Measurements from ENCODE around the gene TMEM38A. TPM values are rescaled to one million over a fixed set of nuclear protein-coding genes. Genes with fewer than 3 reads are reported as not detected.

TMEM38A gene
- total and polyA plus RNA-seq, 9 of the 15 experiments (the other 6 are each of a cell fraction or from before 2014, with no cell fraction given): 0.35 to 2.1 (median 1.2) TPM

GRCh38 chr19:16739546-16739945, 78.6 kb downstream of the TMEM38A start:
- no peak overlapping the region for H3K9ac ChIP-seq (ENCODE audit: insufficient read depth in 1 of 2, low read depth in 2 of 2, low read length in 2 of 2)
- H3K36me3 ChIP-seq (ENCODE audit: control insufficient read depth, insufficient read depth, low read length): no peaks in the 10 kb centered on the region
- POLR2A ChIA-PET: interaction anchor here (0.6 to 1.0 kb wide), 3 partner anchors 27 to 337 kb away, joined by 3 to 4 read pairs (median 3); no protein-coding TSS in a partner anchor
- FAIRE-seq (no peak), ATAC-seq (peak; percentile 57; the same call in 1 of the 3 replicates), DNase-seq (ENCODE audit: extremely low read depth in 1 of 4, low spot score in 3 of 4) (no peak)
- no peaks in the 10 kb centered on the region for H4K20me1 ChIP-seq (replicated peaks; ENCODE audit: control insufficient read depth, insufficient read depth, low read length)
- H3K79me2 ChIP-seq (ENCODE audit: control insufficient read depth, insufficient read depth, low read length): no peaks in the 10 kb centered on the region
- no peak overlapping the region for H3K4me2 ChIP-seq (ENCODE audit: insufficient read depth, low read length)
- intact Hi-C loops (cut with micrococcal nuclease) (no loop called here), in situ Hi-C loops (cut with MboI) (no loop called here)
- BruUV-seq (replicated peaks): no TSS peak
- H2AFZ ChIP-seq (ENCODE audit: low read depth, low read length): no peak overlapping the region
- H3K9me3 ChIP-seq (replicated peaks; ENCODE audit: control insufficient read depth, insufficient read depth, low read depth, low read length): peaks cover 4% of the 10 kb centered on the region; the same call in 1 of the 2 replicates
- peaks cover 0 to 5% of the 10 kb centered on the region in 2 experiments; a peak in 2 of 5 replicates for H3K27me3 ChIP-seq (ENCODE audit: control insufficient read depth in 2 of 2, insufficient read depth in 2 of 2, low read length in 2 of 2)
- WGBS (ENCODE audit: insufficient coverage, low coverage, missing lambda C conversion rate): 0% methylated on average over 3 of the region's 3 CpGs
- H3K4me1 ChIP-seq (replicated peaks in 1 of 2; ENCODE audit: control insufficient read depth in 2 of 2, insufficient read depth in 2 of 2, low read length in 2 of 2): no peaks in the 10 kb centered on the region
- H3K4me3 ChIP-seq: no peak overlapping the region
- CTCF ChIA-PET (ENCODE audit: low intra/inter-chr PET ratio): no interaction called here
- no peak overlapping the region for H3K27ac ChIP-seq (ENCODE audit: extremely low read depth, low read depth, low read length)
- no peaks in the 10 kb centered on the region for H3K9me1 ChIP-seq (ENCODE audit: control insufficient read depth, insufficient read depth, low read length)
- TF ChIP-seq TBP (optimal IDR thresholded peaks at IDR 0.05; ENCODE audit: low read depth, low read length): no peak
- TF ChIP-seq ARID1B (IDR thresholded peaks at IDR 0.05): no peak
- no peak for TF ChIP-seq ZNF780A (CRISPR knock-in tag; IDR thresholded peaks at IDR 0.05)
- no peak for TF ChIP-seq SRSF7 (optimal IDR thresholded peaks at IDR 0.05; ENCODE audit: low read depth, low read length)
- no peak for TF ChIP-seq PTBP1 (IDR thresholded peaks at IDR 0.05; ENCODE audit: low read depth, low read length)
- TF ChIP-seq ZNF76 (CRISPR knock-in tag; IDR thresholded peaks at IDR 0.05; ENCODE audit: borderline replicate concordance): no peak
- no peak for TF ChIP-seq HNRNPK (IDR thresholded peaks at IDR 0.05; ENCODE audit: low read depth, low read length, poor library complexity, severe bottlenecking)
- no peak for TF ChIP-seq MAZ (CRISPR knock-in tag; conservative IDR thresholded peaks at IDR 0.05 in 1 of 2, IDR thresholded peaks at IDR 0.05 in 1 of 2)
- no peak for TF ChIP-seq TFAP4 (CRISPR knock-in tag; IDR thresholded peaks at IDR 0.05; ENCODE audit: borderline replicate concordance)
- no peak for TF ChIP-seq SAFB2 (IDR thresholded peaks at IDR 0.05; ENCODE audit: borderline replicate concordance, low read depth, low read length, severe bottlenecking)
- peak; percentile 93 for TF ChIP-seq EHMT2 (IDR thresholded peaks at IDR 0.05)
- TF ChIP-seq NR2C1 (IDR thresholded peaks at IDR 0.05): no peak
- no peak for TF ChIP-seq NR2C1 (tag; IDR thresholded peaks at IDR 0.05)
- TF ChIP-seq ILF3 (IDR thresholded peaks at IDR 0.05; ENCODE audit: borderline replicate concordance): no peak
- no peak for TF ChIP-seq RBFOX2 (IDR thresholded peaks at IDR 0.05; ENCODE audit: low read depth, low read length)
- no peak for TF ChIP-seq TRIM25 (IDR thresholded peaks at IDR 0.05; ENCODE audit: borderline replicate concordance)
- no peak for TF ChIP-seq ZNF311 (CRISPR knock-in tag; IDR thresholded peaks at IDR 0.05)
- TF ChIP-seq KAT2B (IDR thresholded peaks at IDR 0.05; ENCODE audit: low read depth, low read length): no peak
- TF ChIP-seq ZBTB49 (CRISPR knock-in tag; IDR thresholded peaks at IDR 0.05; ENCODE audit: borderline replicate concordance): no peak
- no peak for TF ChIP-seq ZNF121 (CRISPR knock-in tag; conservative IDR thresholded peaks at IDR 0.05)
